22Rv1 (cell line): ENCODE results near the gene ANXA11.

Source experiments
- ZFX ChIP-seq: fragments of 450-650 bp; IDR thresholded peaks from 2 replicates; pipeline ENCODE4 v1.6.1; 2017; ENCODE audit warnings: antibody characterized with exemption, borderline replicate concordance
- TF ChIP-seq, protein P1 (sequence below): fragments of 450-650 bp; IDR thresholded peaks from 2 replicates; pipeline ENCODE4 v1.5.1; 2017; ENCODE audit warnings: mild to moderate bottlenecking

DNA sequence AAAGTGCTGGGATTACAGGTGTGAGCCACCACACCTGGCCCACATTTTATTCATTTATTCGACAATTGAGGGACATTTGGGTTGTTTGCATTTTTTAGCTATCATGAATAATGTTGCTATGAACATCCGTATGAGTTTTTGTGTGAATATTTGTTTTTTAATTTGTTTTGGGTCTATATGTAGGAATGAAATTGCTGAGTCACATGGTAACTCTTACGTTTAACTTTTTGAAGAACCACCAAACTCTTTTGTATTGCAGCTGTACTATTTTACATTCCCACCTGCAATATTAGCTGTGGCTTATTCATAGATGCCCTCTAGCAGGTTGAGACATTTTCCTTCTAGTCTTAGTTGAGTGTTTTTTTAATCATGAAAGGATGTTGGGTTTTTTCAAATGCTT lies 58.4 kb downstream of the ANXA11 start:
- TF ChIP-seq, protein P1, sequence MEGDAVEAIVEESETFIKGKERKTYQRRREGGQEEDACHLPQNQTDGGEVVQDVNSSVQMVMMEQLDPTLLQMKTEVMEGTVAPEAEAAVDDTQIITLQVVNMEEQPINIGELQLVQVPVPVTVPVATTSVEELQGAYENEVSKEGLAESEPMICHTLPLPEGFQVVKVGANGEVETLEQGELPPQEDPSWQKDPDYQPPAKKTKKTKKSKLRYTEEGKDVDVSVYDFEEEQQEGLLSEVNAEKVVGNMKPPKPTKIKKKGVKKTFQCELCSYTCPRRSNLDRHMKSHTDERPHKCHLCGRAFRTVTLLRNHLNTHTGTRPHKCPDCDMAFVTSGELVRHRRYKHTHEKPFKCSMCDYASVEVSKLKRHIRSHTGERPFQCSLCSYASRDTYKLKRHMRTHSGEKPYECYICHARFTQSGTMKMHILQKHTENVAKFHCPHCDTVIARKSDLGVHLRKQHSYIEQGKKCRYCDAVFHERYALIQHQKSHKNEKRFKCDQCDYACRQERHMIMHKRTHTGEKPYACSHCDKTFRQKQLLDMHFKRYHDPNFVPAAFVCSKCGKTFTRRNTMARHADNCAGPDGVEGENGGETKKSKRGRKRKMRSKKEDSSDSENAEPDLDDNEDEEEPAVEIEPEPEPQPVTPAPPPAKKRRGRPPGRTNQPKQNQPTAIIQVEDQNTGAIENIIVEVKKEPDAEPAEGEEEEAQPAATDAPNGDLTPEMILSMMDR: no peak
- no peak for TF ChIP-seq ZFX
